Fibroblast of lung (primary cell): ENCODE data around the gene USH1C.

ENCODE experiments used
- CTCF ChIP-seq, 2 donors: IDR thresholded peaks in 1 of 2; conservative IDR thresholded peaks in 1 of 2; 1 replicate in 1 of 2; 2 replicates in 1 of 2; pipeline ENCODE4 v1.5.1; 2011 to 2012; ENCODE audit warnings: low read length in 2 of 2, control low read depth in 1 of 2, inconsistent platforms in 1 of 2, low read depth in 1 of 2, mild to moderate bottlenecking in 1 of 2
- EZH2 ChIP-seq: IDR thresholded peaks from 2 replicates; pipeline ENCODE4 v1.5.1; 2012; ENCODE audit warnings: low read length, control low read depth, mild to moderate bottlenecking; ENCODE audit errors: missing control alignments

GRCh38 chr11:17571431-17572358, 27.5 kb upstream of the USH1C start:
- TF ChIP-seq CTCF (conservative IDR thresholded peaks at IDR 0.05 in 1 of 2, IDR thresholded peaks at IDR 0.05 in 1 of 2; ENCODE audit: low read depth in 1 of 2, low read length in 2 of 2), result no peak
- TF ChIP-seq EZH2, result no peak
